HG03196 (cell line): ENCODE measurements around the gene ID2.
A peak's percentile ranks its signal among the peaks of the same experiment; 100 is the strongest.

Source experiments
- ATAC-seq: cut with Tn5 transposase; IDR thresholded peaks from one replicate; pipeline ENCODE4 v1.9.1; 2021; ENCODE audit not compliant: unreplicated experiment

Gene ID2

GRCh38 chr2:8682719-8683667 lies 1.1 kb downstream of the ID2 start:
- ATAC-seq: no peak

- ATAC-seq: no peak
Measured at GRCh38 chr2:8684540-8684877, 2.7 kb downstream of the ID2 start.

DNA sequence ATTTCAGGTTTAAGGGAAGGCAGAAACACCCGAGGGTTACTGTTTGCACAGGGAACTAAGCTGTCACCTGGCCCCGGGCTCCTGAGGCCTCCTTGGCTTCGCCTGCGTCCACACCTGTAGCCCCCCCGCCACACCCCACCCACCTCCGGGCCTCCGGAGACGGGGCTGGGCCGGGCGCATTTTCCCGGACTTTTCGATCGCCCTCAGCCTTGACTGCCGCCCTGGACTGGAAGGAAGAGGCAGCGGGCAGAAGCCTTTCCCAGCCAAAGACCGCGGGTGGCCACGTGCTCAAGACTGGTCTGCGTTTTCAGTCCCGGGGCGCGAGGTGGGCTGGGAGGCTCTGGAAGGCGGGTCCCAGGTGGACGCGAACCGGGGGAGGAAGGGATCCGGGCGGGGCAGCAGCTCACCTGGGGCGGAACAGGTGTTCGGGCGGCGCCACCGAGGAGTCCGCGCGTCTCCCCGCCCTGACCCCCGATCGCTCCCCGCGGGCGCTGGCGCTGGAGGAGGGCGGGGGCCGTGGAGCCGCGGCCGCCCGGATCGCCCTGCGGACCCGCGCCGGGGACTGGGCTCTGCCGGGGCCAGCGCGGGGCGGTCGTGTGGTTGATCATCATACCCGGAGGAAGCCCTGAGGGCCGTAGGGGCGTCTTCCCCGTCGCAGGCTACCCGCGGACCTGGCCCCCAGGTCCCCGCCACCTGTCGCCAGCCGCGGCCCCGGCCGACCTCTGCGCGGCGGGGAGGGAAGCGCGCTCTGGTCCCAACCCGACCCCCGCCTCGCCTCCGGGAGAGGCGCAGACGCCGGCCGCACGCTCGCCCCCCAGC lies 3.2 kb downstream of the ID2 start:
- ATAC-seq: peak; percentile 2

GRCh38 chr2:8685697-8686358 lies 4.0 kb downstream of the ID2 start:
- ATAC-seq: peak; percentile 35

DNA sequence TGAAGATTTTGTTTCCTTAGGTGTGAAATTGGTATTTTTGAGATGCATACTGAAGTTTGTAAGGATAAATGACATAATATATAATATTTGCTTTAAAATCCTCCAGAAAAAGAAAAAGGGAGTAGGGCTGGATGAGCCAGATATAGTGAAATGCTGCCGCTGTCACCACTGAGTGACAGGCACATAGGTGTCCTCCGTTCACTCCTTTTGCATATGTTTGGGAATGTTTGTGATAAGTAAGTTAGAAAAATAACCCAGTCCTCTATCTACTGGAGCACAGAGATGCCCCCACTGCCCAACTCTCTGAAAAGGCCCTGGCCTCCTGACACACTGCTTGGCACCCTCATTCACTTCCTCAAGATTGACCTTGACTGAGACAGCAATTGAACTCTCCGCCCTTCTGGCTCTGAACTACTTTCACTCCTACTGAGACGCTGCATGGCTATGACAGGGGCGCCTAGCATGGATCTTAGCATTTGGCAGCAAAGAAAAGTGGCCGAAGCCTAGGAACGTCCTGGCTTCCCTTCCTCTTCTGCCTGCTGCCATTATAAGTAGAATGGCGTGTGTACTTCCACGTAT lies 10.1 kb downstream of the ID2 start:
- no peak for ATAC-seq

DNA sequence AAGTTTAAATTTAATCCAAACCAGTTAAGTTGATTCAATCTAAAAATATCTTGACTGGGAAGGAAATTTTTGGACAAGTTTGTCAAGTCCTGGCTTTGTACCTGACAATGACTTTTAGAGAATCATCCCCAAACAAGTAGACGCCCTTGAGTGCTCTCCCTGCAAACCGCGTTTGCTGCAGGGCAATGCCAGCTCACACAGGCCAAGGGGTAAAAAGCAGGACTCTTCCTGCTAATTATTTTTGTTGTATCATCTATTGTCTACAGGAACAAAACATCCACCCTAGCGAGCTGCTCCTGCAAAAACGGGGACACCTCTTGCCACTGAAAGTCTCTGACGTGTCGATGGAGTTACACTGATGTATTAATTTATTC lies 10.9 kb downstream of the ID2 start:
- ATAC-seq: no peak

- ATAC-seq: no peak
Measured at GRCh38 chr2:8693157-8693821, 11.4 kb downstream of the ID2 start.

GRCh38 chr2:8694737-8695136 lies 12.9 kb downstream of the ID2 start:
- no peak for ATAC-seq

- no peak for ATAC-seq
Measured at GRCh38 chr2:8697190-8697589, 15.3 kb downstream of the ID2 start.

GRCh38 chr2:8699839-8700238 lies 18.0 kb downstream of the ID2 start:
- no peak for ATAC-seq

- ATAC-seq: no peak
Measured at GRCh38 chr2:8701681-8702379, 20.0 kb downstream of the ID2 start.

DNA sequence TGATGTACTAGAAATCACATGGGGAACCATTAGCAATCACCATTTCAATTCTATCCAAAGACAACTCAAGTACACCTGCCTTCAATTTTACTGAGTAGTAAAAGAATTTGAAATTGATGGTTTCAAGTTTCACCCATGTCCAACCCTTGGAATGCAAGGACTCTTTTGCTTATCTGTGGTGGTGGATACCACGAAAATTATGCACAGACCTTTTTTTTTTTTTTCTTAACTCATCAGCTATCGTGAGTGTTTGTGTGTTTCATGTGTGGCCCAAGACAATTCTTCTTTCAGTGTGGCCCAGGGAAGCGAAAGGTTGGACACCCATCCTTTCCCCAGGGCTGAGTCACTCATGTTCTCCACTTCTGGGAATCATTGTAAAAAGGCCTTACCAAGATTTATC lies 23.1 kb downstream of the ID2 start:
- no peak for ATAC-seq

GRCh38 chr2:8709611-8710010 lies 27.8 kb downstream of the ID2 start:
- no peak for ATAC-seq

DNA sequence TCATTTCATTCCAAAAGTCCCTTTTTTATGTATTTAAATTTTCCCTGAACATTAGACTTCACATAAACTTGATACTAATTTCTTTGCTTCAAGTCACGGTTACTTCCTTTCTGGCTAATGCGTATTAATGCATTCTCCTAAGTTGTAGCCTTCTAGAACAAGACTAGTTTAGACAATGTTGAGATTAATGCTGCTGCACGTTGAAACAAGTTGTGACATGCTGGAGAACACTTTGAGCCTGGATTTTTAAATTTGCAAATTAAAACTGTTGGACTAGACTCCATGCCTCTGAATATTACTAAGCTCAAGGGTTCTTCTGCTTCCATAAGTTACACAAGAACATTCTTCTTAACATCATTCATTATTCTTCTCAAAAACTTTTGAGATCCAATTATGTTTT lies 29.1 kb downstream of the ID2 start:
- no peak for ATAC-seq

DNA sequence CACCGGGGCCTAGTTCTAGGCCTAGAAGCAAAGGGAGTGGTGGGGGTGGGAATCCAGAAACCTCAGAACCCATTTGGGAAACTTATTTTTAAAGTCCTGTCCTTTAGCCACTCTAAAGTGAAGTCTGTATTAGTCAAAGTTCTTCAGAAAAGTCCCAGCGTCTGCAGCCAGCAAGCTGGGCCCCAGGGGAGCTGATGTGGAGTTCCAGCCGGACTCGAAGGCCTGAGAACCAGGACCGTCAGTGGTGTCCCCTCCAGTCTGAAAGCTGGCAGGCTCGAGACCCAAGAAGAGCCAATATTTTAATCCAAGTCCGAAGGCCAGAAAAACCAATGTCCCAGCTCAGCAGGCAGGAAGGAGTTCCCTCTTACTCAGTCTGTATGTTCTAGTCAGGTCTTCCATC lies 32.4 kb downstream of the ID2 start:
- no peak for ATAC-seq

DNA sequence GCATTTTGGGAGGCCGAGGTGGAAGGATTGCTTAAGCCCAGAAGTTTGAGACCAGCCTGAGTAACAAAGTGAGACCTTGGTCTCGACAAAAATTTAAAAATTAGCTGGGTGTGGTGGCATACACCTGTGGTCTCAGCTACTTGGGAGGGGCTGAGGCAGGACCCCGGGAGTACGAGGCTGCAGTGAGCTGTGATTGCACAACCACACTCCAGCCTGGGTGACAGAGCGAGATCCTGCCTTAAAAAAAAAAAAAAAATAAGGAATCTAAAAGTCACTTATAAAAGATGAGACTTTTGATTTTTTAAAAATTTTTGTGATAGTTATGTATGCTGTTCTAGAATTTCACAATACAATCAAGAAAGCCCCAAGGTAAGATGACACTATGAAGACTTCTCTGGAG lies 33.1 kb downstream of the ID2 start:
- no peak for ATAC-seq

GRCh38 chr2:8719528-8719927 lies 37.7 kb downstream of the ID2 start:
- no peak for ATAC-seq

DNA sequence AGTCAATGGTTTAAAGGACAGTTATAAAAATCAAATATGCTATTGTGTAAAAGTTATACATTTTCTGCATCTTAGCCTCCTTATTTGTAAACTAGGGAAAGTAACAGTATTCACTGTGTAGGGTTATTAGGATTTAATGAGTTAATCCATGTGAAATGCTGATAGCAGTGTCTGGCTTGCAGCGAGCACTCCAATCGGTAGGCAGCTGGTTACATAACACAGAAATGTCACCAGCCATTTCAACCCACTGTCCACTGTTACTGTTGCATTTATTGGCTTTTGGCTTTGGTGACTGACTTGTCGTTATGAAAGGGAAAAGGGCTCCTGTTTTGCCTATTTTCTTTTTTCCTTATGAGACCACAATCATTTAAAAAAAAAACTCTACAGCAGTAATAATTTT lies 38.9 kb downstream of the ID2 start:
- no peak for ATAC-seq

- ATAC-seq: no peak
Measured at GRCh38 chr2:8721410-8721809, 39.6 kb downstream of the ID2 start.

DNA sequence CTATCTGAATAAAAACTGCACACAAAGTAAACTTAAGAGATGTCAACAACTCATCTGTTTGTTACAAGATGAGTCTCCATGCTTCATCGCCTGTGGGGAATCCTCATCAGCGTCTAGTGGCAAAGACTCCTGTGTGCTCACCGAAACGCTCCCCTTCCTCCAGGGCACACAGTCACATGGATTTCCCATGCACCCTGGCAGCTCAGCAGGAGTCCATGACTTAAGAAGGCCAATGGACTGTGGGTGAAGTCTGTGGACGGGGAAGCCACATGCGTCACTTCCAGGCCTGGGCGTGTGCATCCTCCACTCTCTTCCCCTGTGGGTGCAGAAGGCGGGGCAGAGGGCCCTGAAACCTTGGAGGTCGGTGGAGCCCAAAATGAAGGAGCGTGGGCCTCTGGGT lies 41.1 kb downstream of the ID2 start:
- ATAC-seq: no peak
